A172 (cell line): Measurements from ENCODE around the gene COG7. TPM values are rescaled to one million over a fixed set of nuclear protein-coding genes. Genes with fewer than 3 reads are reported as not detected.

Experiments used
- DNase-seq: peaks from one replicate; pipeline ENCODE4 v3.0.0-alpha.2; 2015; ENCODE audit warnings: low spot score
- total RNA-seq: library from RNA; depleted of rRNA; stranded (reverse); fragments of >200 nt; shearing (Covaris generic); gene quantifications from 2 replicates; pipeline ENCODE4 v1.2.3, GENCODE V29; 2014; rRNA removed

Gene COG7
- total RNA-seq, 1 experiment from 2014 or later: 14.5 TPM

DNA sequence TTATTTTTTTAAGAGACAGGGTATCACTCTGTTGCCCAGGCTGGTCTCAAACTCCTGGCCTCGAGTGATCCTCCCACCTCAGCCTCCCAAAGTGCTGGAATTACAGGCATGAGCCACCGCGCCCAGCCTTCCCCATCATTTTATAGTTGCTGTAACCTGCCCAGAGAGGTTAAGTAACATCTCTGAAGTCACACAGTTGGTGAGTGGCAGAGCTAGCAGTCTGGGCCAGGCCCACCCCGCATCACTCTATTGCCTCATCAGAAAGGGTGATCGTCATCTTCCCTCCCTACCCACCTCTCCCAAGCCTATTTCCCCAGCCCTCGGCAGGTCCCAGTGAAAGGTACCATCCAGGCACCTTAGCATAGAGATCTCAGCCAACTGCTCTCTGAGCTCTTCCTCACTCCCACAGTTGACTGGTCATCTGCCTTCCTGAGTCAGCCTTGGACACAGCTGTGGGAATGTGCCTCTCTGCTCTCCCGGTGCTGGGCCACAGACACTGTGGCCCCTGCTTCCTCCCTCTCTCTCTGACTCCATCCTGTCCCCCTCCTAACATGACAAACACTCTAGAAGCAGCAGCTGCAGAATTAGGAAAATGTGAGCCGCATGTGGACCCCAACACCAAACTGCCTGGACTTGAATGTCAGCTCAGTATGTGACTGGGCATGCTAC is 93.8 kb downstream of the COG7 start:
- peak; percentile 33 for DNase-seq

DNA sequence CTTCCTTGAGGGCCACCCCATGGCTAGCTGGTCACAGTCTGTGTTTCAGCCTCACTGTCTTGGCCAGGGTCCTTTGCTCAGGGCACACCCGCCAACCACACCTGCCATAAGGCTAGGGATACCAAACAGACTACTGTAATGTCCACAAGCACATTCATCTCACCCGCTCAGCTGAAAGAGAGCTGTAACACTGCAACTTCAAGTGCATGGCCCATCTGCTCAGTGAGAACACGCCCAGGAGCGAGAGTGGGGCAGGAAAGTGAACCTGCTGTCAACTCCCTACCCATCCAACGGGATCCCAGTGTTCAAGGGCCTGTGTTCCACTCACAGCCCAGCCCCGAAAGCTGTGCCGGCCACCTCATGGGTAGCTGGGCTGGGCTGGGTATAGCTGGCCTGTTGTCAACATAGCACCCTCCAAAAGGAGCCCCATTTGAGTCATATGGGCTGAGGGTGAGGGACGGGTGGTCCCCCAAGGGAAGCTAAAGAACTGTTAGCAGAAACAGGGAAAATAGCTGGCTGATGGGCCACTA is 95.2 kb downstream of the COG7 start:
- DNase-seq: no peak

DNA sequence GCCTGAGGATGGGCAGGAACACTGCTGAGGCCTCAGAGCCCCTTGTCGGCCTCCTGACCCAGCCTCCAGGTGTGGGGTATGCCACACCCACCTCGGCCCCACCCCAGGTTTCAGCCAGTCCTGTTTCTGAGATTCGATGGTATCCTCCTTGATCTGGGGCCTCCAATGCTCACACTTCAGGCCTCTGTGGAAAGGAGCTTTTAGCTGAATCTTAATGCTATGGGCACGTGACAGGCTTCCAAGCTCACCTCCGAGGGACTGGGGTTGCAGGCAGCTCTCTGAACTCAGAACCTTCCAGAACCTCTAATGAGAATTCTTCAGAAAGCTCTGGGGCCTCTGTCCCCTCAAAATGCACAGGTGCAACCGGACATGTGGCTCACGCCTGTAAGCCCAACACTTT is 96.0 kb downstream of the COG7 start:
- DNase-seq: no peak

DNA sequence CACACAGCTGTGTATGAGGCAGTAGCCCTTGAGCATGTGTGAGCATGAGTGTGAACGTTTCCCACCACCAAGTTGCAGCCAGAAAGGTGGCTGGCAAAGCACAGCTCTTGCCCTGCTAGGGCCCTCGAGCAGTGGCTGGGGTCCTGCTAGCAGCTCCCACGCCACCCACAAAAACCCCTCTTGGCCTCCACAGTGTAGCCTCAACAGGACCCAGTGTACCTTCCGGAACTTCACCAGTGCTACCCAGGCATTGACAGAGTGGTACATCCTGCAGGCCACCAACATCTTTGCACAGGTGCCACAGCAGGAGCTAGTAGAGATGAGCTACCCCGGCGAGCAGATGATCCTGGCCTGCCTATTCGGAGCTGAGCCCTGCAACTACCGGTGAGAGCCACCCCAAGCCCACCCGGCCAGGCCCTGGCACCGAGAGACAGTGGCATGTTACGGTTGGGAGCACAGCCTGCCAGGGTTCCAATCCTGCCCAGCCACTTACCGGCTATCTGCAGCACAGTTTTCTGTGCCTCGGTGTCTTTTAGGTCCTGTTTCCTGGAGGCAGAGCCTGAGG is 97.8 kb downstream of the COG7 start:
- no peak for DNase-seq

DNA sequence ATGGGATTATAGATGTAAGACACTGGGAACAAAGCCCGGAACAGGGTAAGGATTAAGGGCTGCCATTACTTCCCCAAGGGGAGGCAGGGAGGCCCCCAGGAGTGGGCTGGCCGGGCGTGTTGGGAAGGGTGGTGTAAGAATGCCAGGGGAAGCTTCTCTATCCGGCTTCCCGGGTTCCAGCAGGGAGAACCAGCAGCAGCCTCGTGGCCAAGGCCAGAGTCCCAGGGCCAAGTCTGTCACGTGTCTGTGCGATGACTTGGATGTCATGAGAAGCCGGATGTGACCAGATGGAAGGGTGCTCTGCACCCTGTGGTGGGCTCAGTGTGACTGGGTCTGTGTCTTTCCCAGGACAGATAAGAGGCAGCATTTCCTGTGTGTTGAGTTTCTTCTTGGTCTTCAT is 98.7 kb downstream of the COG7 start:
- no peak for DNase-seq

DNA sequence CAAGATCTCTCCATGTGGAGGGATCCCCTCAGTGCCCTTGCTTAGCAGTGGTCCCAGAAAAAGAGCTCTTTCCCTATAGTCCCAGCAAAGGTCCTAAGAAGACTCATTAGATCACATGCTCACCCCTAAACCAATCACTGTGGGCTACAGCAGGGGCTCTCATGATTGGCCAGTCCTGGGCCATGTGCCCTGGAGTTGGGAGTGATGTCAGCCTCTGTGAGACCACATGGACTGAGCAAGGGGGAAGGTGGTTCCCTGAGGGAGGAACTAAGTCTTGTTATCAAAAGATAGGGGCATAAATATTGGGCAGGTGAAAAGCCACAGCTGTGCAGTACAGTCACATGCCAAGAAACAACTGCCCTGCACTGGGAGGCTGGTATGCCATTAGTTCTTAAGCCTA is 99.5 kb downstream of the COG7 start:
- no peak for DNase-seq

DNA sequence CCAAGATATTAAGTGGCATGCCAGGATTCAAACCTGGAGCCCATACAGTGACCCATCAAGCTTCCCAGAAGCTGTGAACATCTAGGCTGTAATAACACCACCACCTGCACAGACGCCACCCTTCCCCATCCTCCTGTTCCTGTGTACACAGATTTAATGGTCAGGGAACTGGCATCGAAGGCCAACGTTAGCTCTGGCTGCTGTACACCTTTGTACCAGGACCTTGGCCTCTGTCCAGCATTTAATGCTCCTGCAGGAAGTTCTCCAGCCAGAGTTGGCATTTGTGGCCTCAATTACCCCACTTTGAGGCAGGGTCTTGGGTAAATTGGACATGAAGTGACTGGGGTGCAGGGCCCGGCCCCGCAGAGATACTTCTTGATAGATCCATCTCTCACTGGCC is 101.6 kb downstream of the COG7 start:
- no peak for DNase-seq

DNA sequence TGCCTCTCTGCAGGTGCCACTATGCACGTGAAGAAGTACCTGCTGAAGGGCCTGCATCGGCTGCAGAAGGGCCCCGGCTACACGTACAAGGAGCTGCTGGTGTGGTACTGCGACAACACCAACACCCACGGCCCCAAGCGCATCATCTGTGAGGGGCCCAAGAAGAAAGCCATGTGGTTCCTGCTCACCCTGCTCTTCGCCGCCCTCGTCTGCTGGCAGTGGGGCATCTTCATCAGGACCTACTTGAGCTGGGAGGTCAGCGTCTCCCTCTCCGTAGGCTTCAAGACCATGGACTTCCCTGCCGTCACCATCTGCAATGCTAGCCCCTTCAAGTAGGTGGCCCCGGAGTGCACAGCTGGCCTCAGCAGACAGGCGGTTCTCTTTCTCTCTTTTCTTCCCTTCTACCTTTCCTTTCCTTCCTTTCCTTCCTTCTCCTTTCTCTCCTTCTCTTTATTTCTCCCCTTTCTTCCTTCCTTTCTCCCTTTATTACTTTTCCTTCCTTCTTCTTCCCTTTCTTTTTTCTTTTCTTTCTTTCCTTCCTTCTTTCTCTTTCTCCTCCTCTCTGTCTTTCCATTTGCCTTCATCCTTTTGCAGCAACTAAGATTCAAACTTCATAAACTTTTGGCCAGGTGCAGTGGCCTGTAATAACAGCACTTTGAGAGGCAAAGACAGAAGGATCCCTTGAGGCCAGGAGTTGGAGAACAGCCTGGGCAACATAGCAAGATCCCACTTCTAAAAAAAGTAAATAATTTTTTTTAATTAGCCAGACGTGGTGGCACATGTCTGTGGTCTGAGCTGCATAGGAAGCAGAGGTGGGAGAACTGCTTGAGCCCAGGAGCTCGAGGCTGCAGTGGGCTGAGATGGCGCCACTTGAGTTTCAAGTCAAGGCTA is 104.2 kb downstream of the COG7 start:
- DNase-seq: no peak

DNA sequence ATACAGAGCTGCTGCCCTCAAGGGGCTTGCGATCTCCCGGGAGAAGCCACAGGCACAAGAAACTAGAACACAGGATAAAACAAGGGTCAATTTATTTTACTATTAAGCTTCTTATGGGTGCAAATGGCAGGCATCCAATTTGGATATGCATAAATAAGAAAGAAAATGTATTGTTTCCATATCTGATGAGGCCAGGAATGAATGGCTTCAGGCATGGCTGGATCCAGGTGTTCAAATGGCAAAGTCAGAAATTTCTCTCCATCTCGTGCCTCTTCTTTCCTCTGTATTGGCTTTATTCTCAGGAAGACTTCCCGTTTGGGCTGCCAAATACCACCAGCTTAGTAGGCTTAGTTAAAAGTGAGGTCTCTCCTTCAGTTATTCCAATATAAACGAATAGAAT is 107.8 kb downstream of the COG7 start:
- DNase-seq: no peak

DNA sequence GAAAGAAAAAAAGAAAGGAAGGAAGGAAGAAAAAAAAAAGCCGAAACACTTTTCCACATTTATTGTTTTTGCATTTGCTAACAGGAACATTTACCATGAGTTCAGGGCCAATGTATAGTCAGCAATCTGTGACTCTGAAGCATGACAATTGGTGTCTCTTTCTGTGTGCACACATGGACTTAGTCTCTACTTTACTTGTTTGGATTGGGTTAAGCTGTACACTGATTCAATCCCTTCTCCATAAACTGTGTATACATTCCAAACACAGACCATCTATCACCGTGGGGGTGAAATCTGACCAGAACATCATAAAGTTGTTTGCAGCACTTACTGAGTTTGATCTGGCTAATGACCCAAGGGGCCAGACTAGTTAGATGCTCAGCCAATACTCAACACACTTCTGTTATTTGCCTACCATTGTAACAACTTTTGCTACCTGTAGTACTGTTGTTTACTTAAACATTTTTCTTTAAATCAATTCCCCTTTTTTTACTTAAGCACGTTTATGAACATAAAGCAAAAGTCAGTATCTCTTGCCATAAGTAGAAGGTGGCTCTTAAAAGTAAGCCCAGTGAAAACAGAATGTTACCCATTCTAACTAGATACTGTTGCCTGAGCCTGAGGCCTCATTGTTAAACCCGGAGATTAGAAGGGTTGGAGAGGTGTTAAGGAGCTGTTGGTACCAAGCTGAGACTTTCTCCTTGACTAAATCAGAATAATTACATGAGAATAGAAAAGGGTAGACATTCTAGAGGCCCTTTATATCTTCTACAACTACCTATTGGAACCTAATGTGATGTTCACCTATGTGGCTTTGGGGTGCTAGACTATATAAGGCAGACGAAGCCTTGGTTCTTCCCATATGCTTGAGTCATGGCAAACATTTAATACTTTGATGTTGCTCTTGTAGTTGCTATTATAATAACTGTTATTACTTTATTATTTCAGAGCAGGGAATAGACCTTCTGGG is 109.1 kb downstream of the COG7 start:
- no peak for DNase-seq

DNA sequence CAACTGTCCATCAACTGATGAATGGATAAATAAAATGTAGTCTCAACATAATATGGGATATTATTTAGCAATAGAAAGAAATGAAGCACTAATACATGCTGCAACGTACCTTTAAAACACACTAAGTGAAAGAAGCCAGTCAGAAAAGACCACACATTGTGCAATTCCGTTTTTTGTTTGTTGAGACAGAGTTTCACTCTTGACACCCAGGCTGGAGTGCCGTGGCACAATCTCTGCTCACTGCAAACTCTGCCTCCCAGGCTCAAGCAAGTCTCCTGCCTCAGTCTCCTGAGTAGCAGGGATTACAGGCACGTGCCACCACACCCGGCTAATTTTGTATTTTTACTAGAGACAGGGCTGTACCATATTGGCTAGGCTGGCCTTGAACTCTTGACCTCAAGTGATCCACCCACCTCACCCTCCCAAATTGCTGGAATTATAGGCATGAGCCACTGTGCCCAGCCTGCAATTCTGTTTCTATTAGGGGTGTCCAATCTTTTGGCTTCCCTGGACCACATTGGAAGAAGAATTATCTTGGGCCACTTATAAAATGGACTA is 110.8 kb downstream of the COG7 start:
- DNase-seq: no peak

DNA sequence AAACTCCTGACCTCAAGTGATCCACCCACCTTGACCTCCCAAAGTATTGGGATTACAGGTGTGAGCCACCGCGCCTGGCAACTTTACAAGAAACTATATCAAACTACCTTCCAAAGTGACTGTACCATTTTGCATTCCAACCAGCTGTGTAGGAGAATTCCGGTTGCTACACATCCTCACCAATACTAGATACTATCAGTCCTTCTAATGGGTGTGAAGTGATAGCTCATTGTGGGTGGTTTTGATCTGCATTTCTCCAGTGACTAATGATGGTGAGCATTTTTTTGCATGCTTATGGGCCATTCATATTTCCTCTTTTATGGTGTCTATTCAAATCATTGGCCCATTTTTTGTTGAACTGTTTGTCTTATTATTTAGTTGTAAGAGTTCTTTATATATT is 113.2 kb downstream of the COG7 start:
- DNase-seq: no peak

Other genes starting within 250 kb of the COG7 start
- gene SCNN1B, start 150.9 kb downstream of the COG7 start, total RNA-seq: not detected in 2 replicates
- gene GGA2, start 57.3 kb upstream of the COG7 start, total RNA-seq: 19.9 and 37.4 TPM in 2 replicates
- gene EARS2, start 104.2 kb upstream of the COG7 start, total RNA-seq: 30.8 and 33.1 TPM in 2 replicates
- 153 and 157 TPM in 2 replicates for gene UBFD1, start 104.5 kb upstream of the COG7 start, total RNA-seq
- gene NDUFAB1, start 143.1 kb upstream of the COG7 start, total RNA-seq: 254 and 325 TPM in 2 replicates
- gene PALB2, start 188.1 kb upstream of the COG7 start, total RNA-seq: 15.0 and 20.1 TPM in 2 replicates
- 51.3 and 82.6 TPM in 2 replicates for gene DCTN5, start 188.3 kb upstream of the COG7 start, total RNA-seq
- gene PLK1, start 225.7 kb upstream of the COG7 start, total RNA-seq: 56.0 and 62.7 TPM in 2 replicates